ENCODE data around the gene VASN. TPM values are rescaled to one million over a fixed set of nuclear protein-coding genes. Genes with fewer than 3 reads are reported as not detected.

VASN gene
- total RNA-seq, 1 donor from 2014 or later: 37.6 TPM

GRCh38 chr16:4324492-4325252 is 47.0 kb upstream of the VASN start:
- peaks cover 53% of the 10 kb centered on the region for H3K4me1 Mint-ChIP-seq
- TF ChIP-seq, protein P1, sequence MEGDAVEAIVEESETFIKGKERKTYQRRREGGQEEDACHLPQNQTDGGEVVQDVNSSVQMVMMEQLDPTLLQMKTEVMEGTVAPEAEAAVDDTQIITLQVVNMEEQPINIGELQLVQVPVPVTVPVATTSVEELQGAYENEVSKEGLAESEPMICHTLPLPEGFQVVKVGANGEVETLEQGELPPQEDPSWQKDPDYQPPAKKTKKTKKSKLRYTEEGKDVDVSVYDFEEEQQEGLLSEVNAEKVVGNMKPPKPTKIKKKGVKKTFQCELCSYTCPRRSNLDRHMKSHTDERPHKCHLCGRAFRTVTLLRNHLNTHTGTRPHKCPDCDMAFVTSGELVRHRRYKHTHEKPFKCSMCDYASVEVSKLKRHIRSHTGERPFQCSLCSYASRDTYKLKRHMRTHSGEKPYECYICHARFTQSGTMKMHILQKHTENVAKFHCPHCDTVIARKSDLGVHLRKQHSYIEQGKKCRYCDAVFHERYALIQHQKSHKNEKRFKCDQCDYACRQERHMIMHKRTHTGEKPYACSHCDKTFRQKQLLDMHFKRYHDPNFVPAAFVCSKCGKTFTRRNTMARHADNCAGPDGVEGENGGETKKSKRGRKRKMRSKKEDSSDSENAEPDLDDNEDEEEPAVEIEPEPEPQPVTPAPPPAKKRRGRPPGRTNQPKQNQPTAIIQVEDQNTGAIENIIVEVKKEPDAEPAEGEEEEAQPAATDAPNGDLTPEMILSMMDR (IDR thresholded peaks at IDR 0.05; ENCODE audit: unreplicated experiment): no peak
- no peaks in the 10 kb centered on the region for H3K27me3 Mint-ChIP-seq (ENCODE audit: low read depth)
- peak overlapping the region; percentile 95 for H3K27ac Mint-ChIP-seq
- DNase-seq (ENCODE audit: low spot score in 2 of 2, unreplicated experiment in 2 of 2): peak in 1 of 2 experiments; percentile 37
- H3K4me3 Mint-ChIP-seq: peak overlapping the region; percentile 33
- H3K36me3 Mint-ChIP-seq: no peaks in the 10 kb centered on the region
- no peaks in the 10 kb centered on the region for H3K9me3 Mint-ChIP-seq

GRCh38 chr16:4325253-4325758 is 46.3 kb upstream of the VASN start:
- TF ChIP-seq, protein P1 (IDR thresholded peaks at IDR 0.05; ENCODE audit: unreplicated experiment): no peak
- Mint-ChIP-seq H3K27ac (peak overlapping the region; percentile 82), H3K27me3 (ENCODE audit: low read depth) (no peaks in the 10 kb centered on the region), H3K9me3 (no peaks in the 10 kb centered on the region), H3K36me3 (no peaks in the 10 kb centered on the region), H3K4me3 (no peak overlapping the region), H3K4me1 (peaks cover 50% of the 10 kb centered on the region)
- no peak for DNase-seq (ENCODE audit: low spot score in 2 of 2, unreplicated experiment in 2 of 2)

GRCh38 chr16:4327386-4328045 is 44.1 kb upstream of the VASN start:
- Mint-ChIP-seq H3K27ac (no peak overlapping the region), H3K9me3 (no peaks in the 10 kb centered on the region), H3K4me3 (peak overlapping the region; percentile 34), H3K36me3 (peaks cover 1% of the 10 kb centered on the region), H3K4me1 (peaks cover 38% of the 10 kb centered on the region), H3K27me3 (ENCODE audit: low read depth) (no peaks in the 10 kb centered on the region)
- TF ChIP-seq, protein P1 (IDR thresholded peaks at IDR 0.05; ENCODE audit: unreplicated experiment): no peak
- DNase-seq (ENCODE audit: low spot score in 2 of 2, unreplicated experiment in 2 of 2): peak in 1 of 2 experiments; percentile 36

DNA sequence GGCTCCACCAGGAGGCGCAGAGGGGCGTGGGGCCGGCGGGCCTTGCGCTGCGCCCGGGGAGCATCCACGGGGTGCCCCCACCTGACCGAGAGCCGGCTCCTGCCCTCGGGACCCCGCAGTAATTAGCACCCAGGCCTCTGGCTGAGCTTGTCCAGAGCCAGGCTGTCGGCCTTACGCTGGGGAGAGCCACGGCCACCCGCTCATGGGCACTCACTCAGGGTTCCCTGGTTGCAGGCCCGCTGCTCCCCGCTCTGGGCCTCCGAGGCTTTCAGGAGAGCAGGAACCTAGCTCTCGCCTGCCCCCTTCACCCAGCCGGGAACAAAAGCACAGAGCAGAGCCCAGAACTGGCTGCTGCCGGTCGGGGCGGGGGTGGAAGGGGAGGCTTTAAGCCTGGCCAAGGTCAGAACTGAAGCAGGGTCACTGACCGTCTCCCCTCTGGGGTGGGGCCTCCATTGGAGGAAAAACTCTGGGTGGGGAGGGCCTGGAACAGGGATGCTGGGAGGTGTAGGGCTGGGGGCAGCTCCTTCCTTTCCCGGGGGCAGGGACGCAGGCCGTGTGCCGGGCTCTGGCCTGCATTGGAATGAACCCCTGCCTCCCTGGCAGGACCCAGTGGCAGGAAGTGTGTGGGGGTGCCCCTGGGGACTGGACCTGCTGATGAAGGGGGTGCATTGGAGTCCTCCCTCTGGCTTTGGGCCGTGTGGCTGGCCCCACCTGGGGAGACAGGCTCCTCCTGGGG is 43.4 kb upstream of the VASN start:
- Mint-ChIP-seq H3K27me3 (ENCODE audit: low read depth) (no peaks in the 10 kb centered on the region), H3K36me3 (peaks cover 2% of the 10 kb centered on the region), H3K4me3 (peak overlapping the region; percentile 56), H3K9me3 (no peaks in the 10 kb centered on the region), H3K27ac (peak overlapping the region; percentile 80), H3K4me1 (peaks cover 35% of the 10 kb centered on the region)
- TF ChIP-seq, protein P1 (IDR thresholded peaks at IDR 0.05; ENCODE audit: unreplicated experiment): peak; percentile 26
- DNase-seq (ENCODE audit: low spot score in 2 of 2, unreplicated experiment in 2 of 2): peak in 1 of 2 experiments; percentile 72
